GM21723 (cell line): Measurements from ENCODE around the gene CSKMT.

Experiments
- ATAC-seq: cut with Tn5 transposase; IDR thresholded peaks from one replicate; pipeline ENCODE4 v1.9.1; 2021; ENCODE audit warnings: mild to moderate bottlenecking, moderate library complexity; ENCODE audit not compliant: unreplicated experiment

Gene CSKMT

DNA sequence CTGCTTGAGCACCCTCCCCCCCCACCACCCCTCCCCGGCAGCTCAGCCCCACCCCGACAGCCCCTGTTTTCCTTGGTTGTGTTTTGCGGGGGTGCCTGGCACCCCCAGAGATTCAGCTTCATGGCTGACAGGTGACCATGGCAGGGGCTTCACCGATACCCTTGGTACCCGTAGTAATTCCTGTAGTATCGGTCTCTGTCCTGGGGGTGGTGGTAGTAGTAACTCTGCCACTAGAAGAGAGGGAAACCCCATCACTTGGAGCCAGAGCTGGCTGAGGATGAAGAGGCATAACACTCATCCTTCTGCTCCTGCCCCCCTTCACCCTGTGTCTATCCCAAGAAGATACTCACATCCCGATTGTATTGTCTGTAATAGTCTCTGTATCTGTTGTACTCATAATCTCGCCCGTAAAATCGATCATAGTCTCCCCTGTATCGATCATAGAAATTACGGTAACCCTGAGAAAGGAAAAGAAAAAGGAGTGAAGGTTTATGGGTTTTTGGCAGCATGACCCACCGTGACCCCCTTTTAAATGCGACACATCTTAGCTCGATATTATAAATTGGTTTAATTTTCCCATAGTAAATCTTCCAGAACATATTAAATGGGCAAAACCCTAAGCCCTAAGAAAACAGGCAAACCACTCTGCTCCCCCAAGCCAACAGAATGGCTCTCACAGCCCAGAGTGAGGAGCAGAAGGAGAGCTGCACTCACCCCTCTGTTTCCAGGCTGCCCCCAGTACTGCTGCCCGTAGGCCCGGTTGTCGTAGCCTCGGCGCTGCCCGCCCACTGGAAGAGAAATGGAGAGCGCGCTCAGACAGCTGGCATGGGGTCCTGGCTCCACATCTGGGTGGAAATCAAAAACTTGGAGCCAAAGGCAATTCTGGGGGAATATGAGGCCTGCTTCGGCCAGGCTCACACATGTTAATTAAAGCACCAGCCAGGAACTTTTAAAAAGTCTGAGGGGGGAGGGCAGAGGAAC is 50.3 kb downstream of the CSKMT start:
- no peak for ATAC-seq

DNA sequence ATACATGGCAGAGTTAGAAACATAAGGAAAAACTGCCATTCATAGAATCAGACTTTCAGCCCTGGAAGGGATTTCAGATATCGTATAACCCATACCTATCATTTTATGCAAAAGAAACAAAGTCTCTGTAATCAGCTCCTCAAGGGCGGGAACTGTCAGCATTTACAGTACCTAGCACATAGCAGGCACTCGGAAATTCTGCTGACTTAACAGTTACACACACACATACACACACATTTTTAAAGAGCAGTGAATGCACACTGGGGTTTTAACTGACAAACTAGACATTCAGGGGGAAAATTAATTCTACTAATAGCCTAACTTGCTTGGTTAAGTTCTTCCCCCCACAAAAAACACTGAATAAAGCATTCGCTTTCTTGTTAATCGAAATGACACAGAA is 51.1 kb downstream of the CSKMT start:
- no peak for ATAC-seq

GRCh38 chr11:62716816-62717215 is 51.7 kb downstream of the CSKMT start:
- no peak for ATAC-seq
